Psoas muscle (tissue), 8 donors: ENCODE measurements around the gene XRN1. TPM values are rescaled to one million over a fixed set of nuclear protein-coding genes. Genes with fewer than 3 reads are reported as not detected.

Experiments used
- ATAC-seq, 4 donors: fragments of 200-7000 bp; cut with Tn5 transposase; one replicate each; pipeline ENCODE4 v1.9.1; 2020; ENCODE audit warnings: moderate library complexity in 3 of 4, mild to moderate bottlenecking in 2 of 4
- DNase-seq, 2 donors: peaks; one replicate each; pipeline ENCODE4 v3.0.0-alpha.2; 2020
- H3K27ac ChIP-seq: fragments of 200-600 bp; one replicate; pipeline ENCODE4 v1.8.0; 2022
- H3K27me3 ChIP-seq, 3 donors: fragments of 200-600 bp in 1 of 3; one replicate each; pipeline versions ENCODE4 v1.6.1 to v1.8.0; 2013 to 2022; ENCODE audit warnings: low read length in 2 of 3, mild to moderate bottlenecking in 2 of 3, moderate library complexity in 1 of 3; ENCODE audit not compliant: insufficient read depth in 3 of 3
- H3K36me3 ChIP-seq, 2 donors: fragments of 200-600 bp in 1 of 2; one replicate each; pipeline versions ENCODE4 v1.6.1 to v1.8.0; 2013 to 2022; ENCODE audit warnings: low read depth in 1 of 2, mild to moderate bottlenecking in 1 of 2, moderate library complexity in 1 of 2; ENCODE audit not compliant: insufficient read depth in 1 of 2
- H3K4me1 ChIP-seq: fragments of 200-600 bp; one replicate; pipeline ENCODE4 v1.8.0; 2022
- H3K4me3 ChIP-seq: fragments of 200-600 bp; one replicate; pipeline ENCODE4 v1.8.0; 2022; ENCODE audit warnings: mild to moderate bottlenecking
- H3K9me3 ChIP-seq: fragments of 200-600 bp; one replicate; pipeline ENCODE4 v1.8.0; 2022
- CTCF ChIP-seq: fragments of 200-600 bp; IDR thresholded peaks from one replicate; pipeline ENCODE4 v1.8.0; 2022; ENCODE audit warnings: antibody characterized with exemption
- WGBS, 3 donors: extraction: QIAGEN DNeasy Blood & Tissue Kit; methylation state at CpG; one replicate each; pipeline versions ENCODE4 v1.1.6 to v1.1.7; 2013; 5-methylcytosine and 5-hydroxymethylcytosine counted together
- intact Hi-C, 2 donors: fragments of 100-400 bp; cut with DNase I; formaldehyde crosslinking; loops; one replicate each; pipeline versions ENCODE4 v1.11.0 to v1.14.2; 2022
- polyA plus RNA-seq, 3 donors: library from polyadenylated mRNA; stranded (reverse); fragments of 200-250 nt; gene quantifications; one replicate each; pipeline ENCODE4 v1.2.3, GENCODE V29; 2013
- total RNA-seq, 4 donors: library from RNA; stranded (reverse); fragmentation: NEBNext Ultra II Directional in 2 of 4; extraction: Animal tissue kit (Norgen Biotek cat#: 25700) in 2 of 4; gene quantifications; one replicate each; pipeline versions ENCODE4 v1.2.1 to v1.2.4, GENCODE V29; 2021 to 2023
- donor health status: healthy with polysubstance abuse.
- donor health status: DM: no; HTN: no; CAD: no; lungs with moderate emphysema.
- donor health status: Bipolar disorder and iron deficiency.
- donor health status: healthy.
- donor health status: DM: yes; HTN: yes; CAD: no.
- donor health status: DM: no; HTN: no; CAD: no.
- donor health status: DM: no; HTN: no; CAD: no.
- donor health status: DM: yes; HTN: yes; CAD: no.

The XRN1 gene
- total and polyA plus RNA-seq, 7 donors = 3.8 to 46.1 (median 26.7) TPM

GRCh38 chr3:142275856-142276255 is 172.0 kb downstream of the XRN1 start:
- Histone ChIP-seq H3K4me1 (no peaks in the 10 kb centered on the region), H3K27ac (no peak overlapping the region), H3K9me3 (no peaks in the 10 kb centered on the region), H3K27me3 (no peaks in the 10 kb centered on the region), H3K4me3 (no peak overlapping the region), H3K36me3 (no peaks in the 10 kb centered on the region)
- TF ChIP-seq CTCF = no peak
- DNase-seq (no peak), ATAC-seq (peak in 3 of 4 donors; percentile 40 to 48 (median 42))
- WGBS, 3 donors = 61 to 70% (median 69%) methylated on average over 2 of the region's 2 CpGs
- intact Hi-C loops = loop anchor here in 1 of 2 donors (2.0 to 5.0 kb wide), 2 partner anchors 94 to 151 kb away; no protein-coding TSS in a partner anchor

DNA sequence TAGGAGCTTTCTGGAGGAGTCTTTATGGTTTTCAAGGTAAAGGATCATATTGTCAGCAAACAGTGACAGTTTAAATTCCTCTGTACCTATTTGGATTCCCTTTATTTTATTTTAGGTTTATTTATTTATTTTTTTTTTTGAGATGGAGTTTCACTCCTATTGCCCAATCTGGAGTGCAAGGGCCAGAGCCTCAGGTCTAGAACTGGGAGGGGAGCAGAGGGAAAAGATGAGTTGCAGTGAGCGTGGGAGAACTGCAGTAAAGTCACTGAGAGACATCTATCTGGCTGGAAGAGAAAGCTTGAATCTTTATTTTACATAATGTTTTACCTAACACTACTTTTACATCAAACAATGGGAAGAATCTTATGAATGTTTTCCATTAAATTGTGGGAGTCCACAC is 172.9 kb downstream of the XRN1 start:
- intact Hi-C loops = loop anchor here in 1 of 2 donors (5.0 kb wide), 1 partner anchor 93 kb away; no protein-coding TSS in a partner anchor
- 96 to 100% (median 100%) methylated on average over 1 of the region's 1 CpG for WGBS, 3 donors
- Histone ChIP-seq H3K4me3 (no peak overlapping the region), H3K9me3 (no peaks in the 10 kb centered on the region), H3K27ac (no peak overlapping the region), H3K4me1 (no peaks in the 10 kb centered on the region), H3K36me3 (no peaks in the 10 kb centered on the region), H3K27me3 (no peaks in the 10 kb centered on the region)
- ATAC-seq = no peak
- no peak for TF ChIP-seq CTCF
- DNase-seq = no peak

DNA sequence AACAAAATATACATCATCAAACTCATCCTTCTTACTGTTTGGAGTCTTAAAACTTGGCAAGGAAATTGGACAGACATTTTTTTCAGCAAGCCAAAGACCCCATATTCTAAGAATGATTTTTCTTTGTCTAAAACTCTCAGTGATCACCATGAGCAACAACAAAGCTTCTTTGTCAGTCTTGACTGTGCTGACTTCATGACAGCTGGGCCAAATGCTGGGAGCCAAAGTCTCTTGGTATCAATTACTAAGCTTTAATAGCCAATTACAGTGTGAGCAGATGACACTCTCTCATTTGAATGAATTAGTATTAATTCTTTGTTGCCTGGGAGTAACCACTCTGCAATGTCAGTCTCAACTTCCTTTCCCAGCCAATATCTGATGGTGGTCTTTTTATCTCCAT is 174.3 kb downstream of the XRN1 start:
- no peak for TF ChIP-seq CTCF
- Histone ChIP-seq H3K27me3 (no peaks in the 10 kb centered on the region), H3K4me3 (no peak overlapping the region), H3K36me3 (no peaks in the 10 kb centered on the region), H3K27ac (no peak overlapping the region), H3K4me1 (no peaks in the 10 kb centered on the region), H3K9me3 (no peaks in the 10 kb centered on the region)
- ATAC-seq (no peak), DNase-seq (no peak)
- intact Hi-C loops = no loop called here

- Histone ChIP-seq H3K27ac (no peak overlapping the region), H3K36me3 (no peaks in the 10 kb centered on the region), H3K4me3 (no peak overlapping the region), H3K9me3 (no peaks in the 10 kb centered on the region), H3K4me1 (no peaks in the 10 kb centered on the region), H3K27me3 (no peaks in the 10 kb centered on the region)
- no peak for TF ChIP-seq CTCF
- no peak for DNase-seq
- 84 to 89% (median 85%) methylated on average over 8 of the region's 8 CpGs for WGBS, 3 donors
- intact Hi-C loops = no loop called here
- no peak for ATAC-seq
Observed at GRCh38 chr3:142272200-142272891, 175.5 kb downstream of the XRN1 start.

DNA sequence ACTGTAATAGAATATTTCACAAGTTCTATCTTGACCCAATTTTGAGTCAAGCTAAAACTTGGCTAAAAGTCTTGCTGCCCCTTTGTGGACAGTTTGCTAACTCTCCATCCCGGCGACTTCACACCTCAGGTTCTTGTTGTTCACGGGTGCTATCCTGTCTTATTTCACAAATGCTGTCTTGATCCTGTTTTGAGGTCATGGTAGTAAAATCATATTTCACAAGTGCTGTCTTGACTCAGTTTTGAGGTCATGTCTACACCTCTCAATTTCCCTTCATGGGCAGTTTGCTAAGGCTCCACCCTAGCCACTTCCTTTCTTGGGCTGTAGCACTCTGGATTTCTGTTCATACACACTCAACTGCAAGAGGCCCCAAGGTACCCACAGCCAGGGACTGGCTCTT is 177.4 kb downstream of the XRN1 start:
- ATAC-seq = no peak
- Histone ChIP-seq H3K27me3 (no peaks in the 10 kb centered on the region), H3K4me3 (no peak overlapping the region), H3K4me1 (no peaks in the 10 kb centered on the region), H3K27ac (no peak overlapping the region), H3K36me3 (no peaks in the 10 kb centered on the region), H3K9me3 (no peaks in the 10 kb centered on the region)
- TF ChIP-seq CTCF = no peak
- intact Hi-C loops = no loop called here
- no peak for DNase-seq
- 87 to 91% (median 88%) methylated on average over 3 of the region's 3 CpGs for WGBS, 3 donors
